DOHH2 (cell line): ENCODE data around the gene TNFSF4.

Experiments used
- CTCF ChIP-seq: fragments of 200-600 bp; sonication (generic); IDR thresholded peaks from one replicate; pipeline ENCODE4 v1.5.1; 2014; ENCODE audit warnings: antibody characterized with exemption, mild to moderate bottlenecking, low read depth, low read length; ENCODE audit not compliant: poor library complexity, severe bottlenecking
- EZH2phosphoT487 ChIP-seq: fragments of 200-600 bp; sonication (generic); IDR thresholded peaks from 2 replicates; pipeline ENCODE4 v1.6.1; 2017; ENCODE audit warnings: borderline replicate concordance, mild to moderate bottlenecking, antibody characterized with exemption, low read length, moderate library complexity, mixed read lengths

DNA sequence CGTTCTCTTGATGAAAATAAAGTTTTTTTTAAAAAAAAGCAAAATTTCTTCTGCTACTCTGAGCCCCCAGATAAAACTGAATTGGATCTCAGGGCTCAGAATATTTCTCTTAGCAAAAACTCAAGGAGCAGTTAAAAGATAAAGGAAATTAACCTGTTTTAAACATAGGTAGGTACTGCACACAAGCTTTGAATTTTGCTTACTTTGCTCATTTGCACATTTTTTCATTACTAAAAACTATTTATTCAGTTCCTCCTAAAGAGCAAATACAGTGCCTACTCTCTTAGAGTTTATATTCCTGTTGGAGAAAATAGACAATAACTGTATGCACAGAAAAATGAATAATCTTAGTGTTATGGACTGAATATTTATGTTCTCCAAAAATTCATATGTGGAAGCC, 13.0 kb upstream of the TNFSF4 start:
- TF ChIP-seq CTCF: no peak
- TF ChIP-seq EZH2phosphoT487: no peak
